OCI-LY7 (cell line): Measurements from ENCODE around the gene PPIG.

ENCODE experiments used
- CTCF ChIP-seq: fragments of 200-600 bp; sonication (generic); conservative IDR thresholded peaks from 2 replicates; pipeline ENCODE4 v1.5.1; 2014; ENCODE audit warnings: mild to moderate bottlenecking, antibody characterized with exemption, low read length, moderate library complexity, mixed read lengths
- EZH2phosphoT487 ChIP-seq: fragments of 200-600 bp; sonication (generic); IDR thresholded peaks from 2 replicates; pipeline ENCODE4 v1.6.1; 2018; ENCODE audit warnings: low read depth, borderline replicate concordance, mild to moderate bottlenecking, mixed run types, antibody characterized with exemption, low read length, moderate library complexity, mixed read lengths

- TF ChIP-seq CTCF = no peak
- no peak for TF ChIP-seq EZH2phosphoT487
These were observed 86.8 kb downstream of the PPIG start for GRCh38 chr2:169670937-169671336.
